Measurements from ENCODE around the gene TMEM132C.

- no peak for TF ChIP-seq HOXA7 (CRISPR knock-in tag; IDR thresholded peaks at IDR 0.05)
- TF ChIP-seq MYC (IDR thresholded peaks at IDR 0.05; ENCODE audit: borderline replicate concordance, low read length), result no peak
- TF ChIP-seq CTCF (IDR thresholded peaks at IDR 0.05), result no peak
- no peak for TF ChIP-seq MAX (IDR thresholded peaks at IDR 0.05)
- no peak for TF ChIP-seq EP300 (IDR thresholded peaks at IDR 0.05)
- TF ChIP-seq POLR2A (IDR thresholded peaks at IDR 0.05; ENCODE audit: low read length), result no peak
- no peak for TF ChIP-seq POLR2AphosphoS2 (conservative IDR thresholded peaks at IDR 0.05; ENCODE audit: low read length)
- no peak for TF ChIP-seq ZFP36 (IDR thresholded peaks at IDR 0.05; ENCODE audit: borderline replicate concordance, partially characterized antibody)
These were observed 387.5 kb downstream of the TMEM132C start for GRCh38 chr12:128654468-128654867.
